NCI-H2196 treated with DMSO at 0.1 percent for 48 hours (cell line): ENCODE results near the gene YWHAQ.
"Not testable (repeated sequence)": the region's sequence is repeated elsewhere in the genome, so short reads cannot be mapped to it uniquely, and the experiment has no call there.

Experiments used
- DNase-seq: peaks from one replicate; lab custom pipeline; 2025; ENCODE audit not compliant: unreplicated experiment; lab: John Stamatoyannopoulos, UW

YWHAQ gene

GRCh38 chr2:9594366-9595054, 36.3 kb downstream of the YWHAQ start:
- no peak for DNase-seq

GRCh38 chr2:9593925-9594324, 36.9 kb downstream of the YWHAQ start:
- DNase-seq, result no peak

GRCh38 chr2:9592699-9593098, 38.1 kb downstream of the YWHAQ start:
- no peak for DNase-seq

GRCh38 chr2:9590641-9591040, 40.2 kb downstream of the YWHAQ start:
- no peak for DNase-seq

GRCh38 chr2:9586465-9586864, 44.3 kb downstream of the YWHAQ start:
- DNase-seq, result no peak

- DNase-seq, result no peak
These were observed 45.3 kb downstream of the YWHAQ start for GRCh38 chr2:9585486-9585885.

- DNase-seq, result not testable (repeated sequence)
These were observed 45.9 kb downstream of the YWHAQ start for GRCh38 chr2:9584902-9585301.

- no peak for DNase-seq
These were observed 48.2 kb downstream of the YWHAQ start for GRCh38 chr2:9582624-9583023.

GRCh38 chr2:9578467-9579235, 52.1 kb downstream of the YWHAQ start:
- DNase-seq, result no peak

- DNase-seq, result no peak
These were observed 56.5 kb downstream of the YWHAQ start for GRCh38 chr2:9574331-9574730.

GRCh38 chr2:9573840-9574239, 57.0 kb downstream of the YWHAQ start:
- DNase-seq, result no peak

- DNase-seq, result no peak
These were observed 57.6 kb downstream of the YWHAQ start for GRCh38 chr2:9573013-9573720.

- DNase-seq, result no peak
These were observed 60.4 kb downstream of the YWHAQ start for GRCh38 chr2:9570182-9571060.

GRCh38 chr2:9565436-9566153, 65.2 kb downstream of the YWHAQ start:
- no peak for DNase-seq

GRCh38 chr2:9560628-9561027, 70.2 kb downstream of the YWHAQ start:
- no peak for DNase-seq

GRCh38 chr2:9558948-9559381, 71.8 kb downstream of the YWHAQ start:
- DNase-seq, result no peak

- no peak for DNase-seq
These were observed 74.6 kb downstream of the YWHAQ start for GRCh38 chr2:9556121-9556743.

- peak; percentile 90 for DNase-seq
These were observed 75.3 kb downstream of the YWHAQ start, which contains the start of gene ADAM17 for GRCh38 chr2:9555297-9556120. TSS of gene ADAM17 (minus strand) at chr2:9555830. CDS start at chr2:9555605, 225 bp downstream.

- DNase-seq, result no peak
These were observed 75.9 kb downstream of the YWHAQ start for GRCh38 chr2:9554921-9555296.
